GM12891 (cell line): ENCODE measurements around the gene DYNLT1.
"Not testable (repeated sequence)": the region's sequence is repeated elsewhere in the genome, so short reads cannot be mapped to it uniquely, and the experiment has no call there.

Experiments used
- DNase-seq: peaks from one replicate; pipeline ENCODE4 v3.0.0; 2011; ENCODE audit warnings: low spot score; ENCODE audit not compliant: insufficient read length
- FAIRE-seq: peaks from 2 replicates; lab custom pipeline; 2011; peaks lifted over from hg19 to GRCh38; lab: Jason Lieb, UNC
- PAX5 ChIP-seq: IDR thresholded peaks from 2 replicates; pipeline ENCODE4 v1.6.1; 2011; ENCODE audit warnings: low read length, moderate library complexity, mild to moderate bottlenecking; ENCODE audit not compliant: insufficient read depth, severe bottlenecking
- POLR2A ChIP-seq: IDR thresholded peaks from 2 replicates; pipeline ENCODE4 v1.6.1; 2011; ENCODE audit warnings: low read depth, low read length, control low read depth
- POLR2AphosphoS5 ChIP-seq: IDR thresholded peaks from 2 replicates; pipeline ENCODE4 v1.6.1; 2011; ENCODE audit warnings: low read depth, low read length, control low read depth
- POU2F2 ChIP-seq: IDR thresholded peaks from 2 replicates; pipeline ENCODE4 v1.6.1; 2011; ENCODE audit warnings: low read depth, mild to moderate bottlenecking, control low read depth, low read length, moderate library complexity
- SPI1 ChIP-seq: IDR thresholded peaks from 2 replicates; pipeline ENCODE4 v1.6.1; 2011; ENCODE audit warnings: low read depth, low read length, control low read depth
- TAF1 ChIP-seq: IDR thresholded peaks from 2 replicates; pipeline ENCODE4 v1.6.1; 2011; ENCODE audit warnings: low read depth, low read length, control low read depth

Gene DYNLT1

GRCh38 chr6:158620963-158621693 lies 23.4 kb downstream of the DYNLT1 start:
- DNase-seq = no peak
- FAIRE-seq = no peak
- TF ChIP-seq PAX5 (no peak), SPI1 (no peak), TAF1 (no peak), POLR2A (no peak), POU2F2 (no peak), POLR2AphosphoS5 (no peak)

GRCh38 chr6:158619922-158620801 lies 24.4 kb downstream of the DYNLT1 start:
- DNase-seq (no peak), FAIRE-seq (no peak)
- TF ChIP-seq PAX5 (no peak), SPI1 (no peak), TAF1 (no peak), POLR2AphosphoS5 (no peak), POLR2A (no peak)

GRCh38 chr6:158618289-158618688 lies 26.3 kb downstream of the DYNLT1 start:
- not testable (repeated sequence) for DNase-seq, FAIRE-seq

GRCh38 chr6:158614606-158615005 lies 29.9 kb downstream of the DYNLT1 start:
- not testable (repeated sequence) for FAIRE-seq, DNase-seq

GRCh38 chr6:158611541-158612370 lies 32.8 kb downstream of the DYNLT1 start:
- DNase-seq = no peak
- TF ChIP-seq POU2F2 (no peak), PAX5 (no peak), TAF1 (no peak)
- FAIRE-seq = no peak

GRCh38 chr6:158611039-158611438 lies 33.5 kb downstream of the DYNLT1 start:
- FAIRE-seq = no peak
- TF ChIP-seq SPI1 (no peak), POLR2A (no peak), POU2F2 (no peak), TAF1 (no peak), POLR2AphosphoS5 (no peak), PAX5 (no peak)
- DNase-seq = no peak

GRCh38 chr6:158610319-158610968 lies 34.1 kb downstream of the DYNLT1 start:
- TF ChIP-seq TAF1 = no peak
- TF ChIP-seq POLR2A = no peak
- TF ChIP-seq POLR2AphosphoS5 = no peak
- TF ChIP-seq POU2F2 = no peak
- no peak for TF ChIP-seq PAX5
- TF ChIP-seq SPI1 = no peak
- DNase-seq (no peak), FAIRE-seq (no peak)

- DNase-seq = no peak
- no peak for FAIRE-seq
Measured at GRCh38 chr6:158609455-158610155, 34.9 kb downstream of the DYNLT1 start.

GRCh38 chr6:158608221-158608620 lies 36.3 kb downstream of the DYNLT1 start:
- FAIRE-seq = no peak
- no peak for TF ChIP-seq POLR2AphosphoS5
- no peak for TF ChIP-seq TAF1
- no peak for TF ChIP-seq POLR2A
- TF ChIP-seq POU2F2 = no peak
- TF ChIP-seq SPI1 = no peak
- no peak for TF ChIP-seq PAX5
- no peak for DNase-seq

More at GRCh38 chr6:158609455-158610155, 34.9 kb downstream of the DYNLT1 start:
- TF ChIP-seq POLR2AphosphoS5 (no peak), TAF1 (no peak), PAX5 (no peak), SPI1 (no peak)
